ENCODE results near the gene SDK1. TPM values are rescaled to one million over a fixed set of nuclear protein-coding genes. Genes with fewer than 3 reads are reported as not detected.

Gene SDK1
- total RNA-seq, 1 donor from 2014 or later, result 2.2 TPM

DNA sequence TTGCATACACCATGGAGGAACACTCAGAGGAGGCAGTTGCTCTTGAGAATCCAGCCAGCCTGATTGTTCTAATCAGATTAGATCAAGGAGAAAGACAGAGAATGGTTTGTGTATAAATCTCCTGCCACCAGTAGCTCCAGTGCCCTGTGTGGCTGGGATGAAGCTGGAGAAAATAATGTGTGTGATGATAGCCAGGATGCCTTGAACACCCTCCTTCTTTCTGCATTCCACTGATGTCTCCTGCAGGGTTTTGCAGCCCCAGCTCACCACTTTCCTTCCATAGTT lies 766.4 kb downstream of the SDK1 start:
- ATAC-seq (ENCODE audit: poor library complexity) (no peak), DNase-seq (no peak)
- intact Hi-C loops (cut with DNase I), result no loop called here

DNA sequence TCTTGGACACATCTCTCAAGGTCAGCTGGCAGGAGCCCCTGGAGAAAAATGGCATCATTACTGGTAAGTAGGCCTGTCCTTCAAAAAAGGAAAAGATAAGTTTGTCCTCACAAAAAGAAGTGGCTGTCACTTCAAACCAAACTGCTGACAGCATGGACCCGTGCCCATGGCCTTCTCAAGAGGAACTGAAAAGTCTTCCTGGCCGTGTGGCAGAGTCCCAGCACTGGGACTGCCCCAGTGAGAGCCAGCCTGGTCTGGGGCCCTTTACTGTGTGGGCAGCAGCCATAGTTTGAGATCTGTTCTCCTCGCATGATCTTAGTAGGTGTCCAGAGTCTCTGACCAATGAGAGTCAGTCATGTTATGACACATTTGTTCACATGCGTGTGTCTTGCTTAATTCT lies 766.8 kb downstream of the SDK1 start:
- intact Hi-C loops (cut with DNase I), result no loop called here
- ATAC-seq (ENCODE audit: poor library complexity) (no peak), DNase-seq (no peak)

DNA sequence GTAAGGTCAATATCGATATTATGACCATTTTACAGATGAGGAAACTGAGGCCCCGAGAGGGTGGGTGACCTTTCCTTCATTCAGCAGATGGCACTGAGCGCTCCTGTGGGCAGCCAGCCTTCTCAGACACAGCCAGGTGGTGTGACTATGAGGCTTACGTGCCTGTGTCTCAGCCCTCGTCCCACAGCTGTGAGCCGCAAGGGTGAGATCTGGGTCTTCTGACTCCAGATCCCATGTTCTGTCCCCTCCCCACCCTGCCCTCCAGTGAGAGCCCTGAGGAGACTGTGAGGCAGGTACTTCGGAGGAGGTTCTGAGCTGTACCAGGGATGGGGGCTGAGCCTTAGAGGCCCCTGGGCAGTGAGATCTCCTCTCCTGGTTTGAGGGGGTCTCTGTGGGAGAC lies 767.2 kb downstream of the SDK1 start:
- ATAC-seq (ENCODE audit: poor library complexity), result no peak
- DNase-seq, result no peak
- intact Hi-C loops (cut with DNase I), result no loop called here

DNA sequence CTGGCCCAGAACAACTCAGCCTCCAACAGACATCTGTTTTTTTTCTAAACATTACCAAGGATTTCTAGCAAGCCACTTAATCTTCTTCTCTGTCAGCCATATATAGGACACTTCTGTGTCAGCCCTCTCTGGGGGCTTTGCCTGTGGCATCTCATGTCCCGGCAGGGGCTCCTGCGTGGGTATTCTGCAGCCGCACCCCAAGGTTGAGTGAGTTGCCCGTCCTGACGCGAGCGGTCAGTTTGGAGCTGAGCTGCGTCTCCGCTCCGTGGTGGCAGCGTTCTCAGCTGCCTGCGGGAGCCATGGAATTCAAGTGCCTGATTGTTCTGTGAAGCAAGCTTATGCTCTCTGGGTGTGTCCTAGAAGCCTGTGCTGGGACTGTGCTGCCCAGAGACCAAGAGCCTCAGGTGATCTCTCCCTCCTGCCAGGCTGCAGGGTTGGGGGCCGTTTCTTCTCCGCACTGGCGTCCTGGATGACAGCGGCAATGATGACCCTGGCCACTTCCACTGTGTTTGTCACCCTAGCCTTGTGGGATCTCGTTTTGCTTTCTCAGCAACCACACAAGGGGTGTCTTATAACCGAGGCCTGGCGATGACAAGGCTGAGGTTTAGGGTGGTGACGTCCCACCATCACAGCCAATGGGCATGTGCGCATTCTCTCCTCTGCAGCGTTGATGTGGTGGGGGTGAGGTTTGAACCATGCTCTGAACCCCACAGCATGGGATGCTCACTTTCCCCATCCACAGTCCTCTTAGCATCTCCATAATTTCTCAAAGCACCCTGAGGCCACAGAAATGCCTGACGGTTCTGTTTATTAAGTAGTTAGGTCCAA lies 768.4 kb downstream of the SDK1 start:
- intact Hi-C loops (cut with DNase I), result no loop called here
- no peak for ATAC-seq (ENCODE audit: poor library complexity)
- DNase-seq, result no peak

DNA sequence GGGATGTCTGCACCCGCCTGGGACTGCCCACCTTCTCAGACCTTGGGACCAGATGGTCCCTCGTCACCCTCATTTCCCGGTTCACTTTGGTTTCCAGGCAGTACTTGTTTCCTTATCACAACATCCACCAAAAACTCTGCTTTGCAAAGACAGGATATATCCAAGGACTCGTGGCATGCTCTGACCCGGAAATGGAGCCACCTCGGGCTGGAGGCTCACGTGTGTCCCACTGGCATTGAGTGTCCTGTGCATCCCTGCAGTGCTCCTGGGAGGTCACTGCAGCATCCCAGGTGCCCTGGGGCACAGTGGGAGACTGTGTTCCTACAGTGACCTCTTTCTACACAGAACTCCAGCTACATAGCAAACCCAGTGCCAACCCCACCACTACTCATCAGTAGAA lies 769.2 kb downstream of the SDK1 start:
- no peak for ATAC-seq (ENCODE audit: poor library complexity)
- intact Hi-C loops (cut with DNase I), result no loop called here
- DNase-seq, result no peak

DNA sequence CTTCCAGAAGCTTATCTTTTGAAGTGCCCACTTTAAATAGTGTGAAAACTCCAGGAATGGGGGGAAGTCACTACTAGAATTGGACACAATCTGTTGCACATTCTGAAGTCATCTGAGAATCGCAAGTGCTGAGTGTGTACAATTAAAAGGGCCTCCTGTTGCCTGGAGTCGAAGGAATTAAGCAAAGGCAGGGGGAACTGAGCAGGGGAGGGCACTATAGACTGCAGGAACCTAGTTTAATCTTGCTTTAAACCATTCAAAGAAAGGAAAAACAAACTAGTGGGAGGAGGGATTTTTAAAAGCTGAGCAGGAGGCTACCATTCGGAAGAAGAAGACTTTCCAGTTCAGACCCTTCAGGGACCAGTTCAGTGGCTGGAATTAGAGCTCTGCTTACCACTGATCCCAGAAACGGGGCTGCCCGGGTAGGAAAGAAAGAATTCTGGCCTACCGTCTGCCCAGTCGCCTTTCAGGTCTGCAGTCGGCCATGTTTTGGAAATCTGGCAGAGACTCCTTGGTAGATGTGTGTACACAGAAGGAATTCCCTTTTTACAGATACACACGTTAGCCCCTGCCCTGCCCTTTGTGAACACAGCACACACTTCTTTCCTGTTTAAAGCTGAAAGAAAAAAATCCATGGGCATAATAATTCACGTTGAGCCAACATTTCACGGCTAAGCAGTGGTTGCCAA lies 770.5 kb downstream of the SDK1 start:
- no peak for ATAC-seq (ENCODE audit: poor library complexity)

DNA sequence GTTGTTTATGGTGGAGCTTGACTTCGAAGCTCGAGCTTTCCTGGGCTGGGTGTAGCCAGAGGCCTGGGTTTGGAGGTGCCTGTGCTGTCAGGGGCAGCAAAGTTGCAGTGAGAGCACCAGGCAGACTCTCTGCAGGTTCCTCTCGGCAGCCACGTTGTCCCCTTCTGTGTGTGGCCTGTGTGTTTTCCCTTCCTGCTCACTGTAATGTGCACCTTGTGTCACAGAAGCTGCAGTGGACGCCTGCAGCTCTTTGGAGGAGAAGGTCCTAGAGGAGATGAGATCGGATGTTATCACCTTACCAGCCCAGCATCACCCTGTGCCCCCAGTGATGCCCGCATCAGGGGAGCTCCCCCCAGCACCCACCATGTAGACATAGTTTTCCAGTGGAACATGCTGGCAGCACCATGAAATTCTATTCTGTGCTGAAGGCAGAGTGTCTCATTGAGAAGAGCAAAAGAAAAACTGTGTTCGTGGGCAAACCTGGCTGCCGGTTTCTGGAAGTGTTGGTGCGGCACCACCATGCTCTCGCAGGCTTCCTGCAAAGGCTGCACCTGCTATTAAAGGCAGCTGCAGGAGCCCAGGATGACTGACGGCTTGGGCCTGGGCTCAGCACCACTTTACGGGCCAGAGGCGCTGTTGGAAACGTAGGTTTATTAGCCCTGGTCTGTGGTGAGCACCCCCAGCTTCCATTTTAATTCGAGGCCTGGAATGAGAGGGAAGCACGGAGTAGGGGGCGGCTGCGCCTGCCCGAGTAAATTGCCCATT lies 771.3 kb downstream of the SDK1 start:
- no peak for ATAC-seq (ENCODE audit: poor library complexity)
- no peak for DNase-seq
- intact Hi-C loops (cut with DNase I), result no loop called here

More for the DNA sequence above, 770.5 kb downstream of the SDK1 start:
- intact Hi-C loops (cut with DNase I), result no loop called here
- DNase-seq, result no peak

DNA sequence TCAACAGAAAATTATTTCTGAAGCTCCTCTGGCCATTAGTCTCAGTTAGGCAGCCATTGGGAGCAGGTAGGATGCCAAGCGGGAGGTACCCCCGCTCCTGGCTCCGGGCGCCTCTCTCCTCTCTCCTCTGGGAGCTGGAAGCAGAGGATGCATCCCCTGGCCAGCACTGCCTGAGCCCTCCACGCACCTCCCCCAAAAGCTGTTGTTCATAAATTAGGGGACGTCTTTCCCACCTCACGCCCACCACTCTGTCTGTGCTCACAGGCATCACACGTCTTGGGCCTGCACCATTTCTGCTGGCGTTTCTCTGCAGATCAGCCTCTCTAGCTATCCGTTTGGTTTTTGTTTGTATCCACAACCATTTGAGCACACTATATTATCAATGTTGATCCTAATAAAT lies 772.0 kb downstream of the SDK1 start:
- ATAC-seq (ENCODE audit: poor library complexity) (no peak), DNase-seq (no peak)
- intact Hi-C loops (cut with DNase I), result no loop called here

DNA sequence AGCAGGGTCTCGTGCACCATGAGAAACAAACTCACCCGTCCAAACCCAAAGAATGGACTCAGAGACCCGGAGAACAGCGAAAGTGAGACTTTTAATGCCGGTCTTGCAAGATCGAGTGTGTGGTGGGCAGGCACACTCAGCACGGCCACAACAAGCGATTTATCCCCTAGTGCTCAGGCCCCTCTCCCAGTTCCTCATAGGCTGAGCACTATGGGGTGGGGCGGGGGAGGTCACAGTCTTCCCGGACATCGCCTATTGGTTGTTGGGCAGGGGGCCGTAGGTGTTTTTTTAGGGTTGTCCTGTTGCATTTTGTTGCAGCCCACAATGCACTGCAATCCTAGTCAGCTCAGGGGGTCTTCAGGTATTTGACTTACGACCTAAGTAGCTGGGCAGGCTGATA lies 772.7 kb downstream of the SDK1 start:
- intact Hi-C loops (cut with DNase I), result no loop called here
- no peak for ATAC-seq (ENCODE audit: poor library complexity)

DNA sequence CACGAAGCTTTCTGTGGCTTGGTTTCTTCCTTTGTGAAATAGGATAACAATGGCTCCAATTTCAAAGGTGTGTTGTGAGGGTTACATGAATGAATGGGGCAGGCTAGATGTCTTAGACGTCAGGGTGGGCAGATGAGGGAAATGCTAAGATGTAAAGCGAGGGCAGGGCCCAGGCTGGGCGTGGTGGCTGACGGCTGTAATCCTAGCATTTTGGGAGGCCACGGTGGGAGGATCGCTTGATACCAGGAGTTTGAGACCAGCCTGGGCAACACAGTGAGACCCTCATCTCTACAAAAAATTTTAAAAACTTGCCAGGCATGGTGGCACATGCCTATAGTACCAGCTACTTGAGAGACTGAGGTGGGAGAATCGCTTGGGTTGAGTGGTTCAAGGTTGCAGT lies 773.4 kb downstream of the SDK1 start:
- no peak for ATAC-seq (ENCODE audit: poor library complexity)
- DNase-seq, result no peak
- intact Hi-C loops (cut with DNase I), result no loop called here

More for the DNA sequence above, 772.7 kb downstream of the SDK1 start:
- no peak for DNase-seq

DNA sequence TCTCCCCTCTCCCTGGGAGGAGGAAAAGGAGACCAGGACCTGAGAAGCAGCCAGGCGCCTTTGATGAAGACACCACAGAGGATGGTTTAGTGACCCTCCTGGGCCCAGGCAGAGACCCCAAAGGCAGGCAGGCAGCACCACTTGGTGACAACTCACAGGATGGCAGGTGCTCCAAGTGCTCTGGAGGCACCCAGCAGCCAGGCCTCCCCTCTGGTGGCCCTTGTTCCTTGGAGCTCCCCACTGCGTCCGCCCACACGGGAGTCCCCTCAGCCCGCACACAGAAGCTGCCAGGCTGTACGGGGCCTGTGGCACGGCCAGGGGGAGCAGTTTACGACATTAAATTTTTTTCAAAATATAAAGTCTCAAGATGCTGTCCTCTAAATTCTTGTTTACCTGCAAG lies 773.9 kb downstream of the SDK1 start:
- DNase-seq (no peak), ATAC-seq (ENCODE audit: poor library complexity) (no peak)
- intact Hi-C loops (cut with DNase I), result no loop called here

DNA sequence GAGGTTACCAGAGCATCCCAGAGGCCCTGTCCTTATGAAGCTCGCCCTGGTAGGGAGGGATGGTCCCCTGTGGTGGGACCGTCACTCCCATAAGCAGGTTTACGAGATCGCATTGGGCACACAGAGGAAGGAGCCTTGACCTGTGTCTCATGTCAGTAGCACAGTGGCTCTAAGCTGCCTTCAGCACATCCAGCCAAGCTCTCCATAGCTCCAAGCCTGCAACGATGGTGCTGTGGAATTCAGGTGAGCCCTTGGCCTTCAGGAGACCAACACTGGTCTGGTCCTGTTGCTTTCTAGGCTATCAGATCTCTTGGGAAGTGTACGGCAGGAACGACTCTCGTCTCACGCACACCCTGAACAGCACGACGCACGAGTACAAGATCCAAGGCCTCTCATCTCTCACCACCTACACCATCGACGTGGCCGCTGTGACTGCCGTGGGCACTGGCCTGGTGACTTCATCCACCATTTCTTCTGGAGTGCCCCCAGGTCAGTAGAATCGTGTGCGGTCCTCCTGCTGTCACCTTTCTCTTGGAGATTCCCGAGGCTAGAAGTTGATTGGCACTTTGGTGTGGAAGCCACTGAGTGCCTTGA lies 775.7 kb downstream of the SDK1 start:
- DNase-seq (no peak), ATAC-seq (ENCODE audit: poor library complexity) (no peak)
- intact Hi-C loops (cut with DNase I), result no loop called here

DNA sequence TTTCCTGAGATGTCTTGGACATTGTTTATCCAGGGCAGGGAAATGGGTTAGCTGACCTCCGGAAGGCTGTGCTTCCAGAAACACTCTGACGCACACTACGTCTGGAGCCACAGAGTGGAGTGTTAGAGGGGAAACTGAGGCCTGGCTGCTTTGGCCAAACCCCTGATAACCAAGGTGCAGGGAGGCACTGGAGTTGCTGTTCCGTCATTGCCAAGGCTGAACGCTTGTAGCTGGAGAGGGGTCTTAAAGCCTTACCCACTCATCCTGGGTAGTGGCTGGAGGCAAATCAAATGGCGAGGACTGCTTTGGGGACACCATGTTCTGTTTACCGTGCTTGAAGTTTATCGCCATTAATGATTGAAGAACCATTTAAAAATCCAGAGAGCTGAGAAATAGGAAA lies 776.9 kb downstream of the SDK1 start:
- intact Hi-C loops (cut with DNase I), result no loop called here
- DNase-seq (no peak), ATAC-seq (ENCODE audit: poor library complexity) (no peak)

DNA sequence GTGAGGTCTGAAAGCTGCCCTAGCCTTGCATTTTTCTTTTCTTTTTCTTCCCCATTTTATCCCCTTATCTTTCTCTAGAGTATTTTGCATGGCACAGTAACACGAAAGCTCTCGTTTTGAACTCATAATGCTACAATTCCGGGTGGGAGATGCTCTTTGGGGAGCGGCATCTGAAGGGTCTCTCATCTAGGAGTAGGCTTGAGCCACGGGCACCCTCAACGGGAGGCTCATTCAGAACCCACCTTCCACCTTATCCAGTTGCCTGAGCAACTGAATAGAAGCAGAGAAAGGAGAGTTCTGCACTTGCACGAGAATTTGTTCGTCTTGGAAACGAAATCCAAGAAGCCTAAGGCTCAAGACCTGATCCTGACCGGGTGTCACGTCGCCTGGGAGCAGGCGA lies 777.5 kb downstream of the SDK1 start:
- intact Hi-C loops (cut with DNase I), result no loop called here
- ATAC-seq (ENCODE audit: poor library complexity), result no peak
- no peak for DNase-seq

DNA sequence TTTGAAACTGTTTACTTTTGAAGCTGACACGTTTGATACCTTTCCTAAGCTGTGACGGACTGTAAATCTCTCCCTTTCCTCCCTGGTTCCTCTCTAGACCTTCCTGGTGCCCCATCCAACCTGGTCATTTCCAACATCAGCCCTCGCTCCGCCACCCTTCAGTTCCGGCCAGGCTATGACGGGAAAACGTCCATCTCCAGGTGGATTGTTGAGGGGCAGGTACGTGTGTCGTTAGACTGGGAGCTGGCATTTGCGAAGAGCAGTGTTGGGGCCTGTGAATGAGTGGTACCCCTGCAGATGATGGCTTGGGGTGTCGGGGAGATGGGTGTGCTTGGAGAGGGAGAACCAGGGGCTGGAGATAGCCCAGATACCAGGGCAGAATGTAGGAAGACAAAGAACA lies 778.3 kb downstream of the SDK1 start:
- intact Hi-C loops (cut with DNase I), result no loop called here
- no peak for ATAC-seq (ENCODE audit: poor library complexity)
- no peak for DNase-seq

DNA sequence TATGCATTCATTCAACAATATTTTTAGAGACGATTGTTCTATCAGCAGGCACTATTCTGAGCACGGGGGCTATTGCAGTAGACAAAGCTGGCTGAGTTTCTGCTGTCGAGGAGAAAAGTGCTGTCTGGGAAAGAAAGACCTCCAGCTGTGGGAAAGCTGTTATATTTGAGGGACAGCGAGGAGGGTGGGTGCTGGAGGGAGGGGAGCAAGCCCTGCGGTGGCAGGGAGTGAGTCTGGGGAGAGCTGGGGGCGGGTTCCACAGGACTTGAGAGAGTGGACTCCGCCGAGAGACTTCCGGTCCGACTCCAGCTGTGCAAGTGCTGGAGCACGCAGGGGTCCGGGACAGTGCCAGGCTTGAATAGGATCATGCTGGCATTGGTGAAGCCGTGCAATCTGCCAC lies 778.9 kb downstream of the SDK1 start:
- intact Hi-C loops (cut with DNase I), result no loop called here
- DNase-seq (no peak), ATAC-seq (ENCODE audit: poor library complexity) (no peak)

DNA sequence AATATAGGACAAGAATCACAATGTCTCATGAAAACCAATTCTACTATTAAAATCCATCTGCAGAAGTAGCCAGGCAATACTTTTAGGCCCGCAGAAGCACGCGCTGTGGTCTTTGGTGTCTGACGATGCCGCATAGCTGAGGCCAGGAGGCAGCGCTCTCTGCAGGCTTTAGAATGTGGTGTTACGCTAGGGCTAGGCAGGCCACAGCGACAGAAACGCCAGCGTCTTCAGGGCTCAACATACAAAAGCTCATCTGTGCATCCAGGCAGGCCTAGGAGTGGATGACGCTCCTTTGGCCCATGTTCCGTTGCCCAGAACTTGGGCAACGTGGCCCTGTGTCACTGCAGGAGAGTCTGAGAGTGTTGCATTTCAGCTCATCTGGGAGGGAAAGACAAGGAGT lies 779.9 kb downstream of the SDK1 start:
- DNase-seq, result no peak

DNA sequence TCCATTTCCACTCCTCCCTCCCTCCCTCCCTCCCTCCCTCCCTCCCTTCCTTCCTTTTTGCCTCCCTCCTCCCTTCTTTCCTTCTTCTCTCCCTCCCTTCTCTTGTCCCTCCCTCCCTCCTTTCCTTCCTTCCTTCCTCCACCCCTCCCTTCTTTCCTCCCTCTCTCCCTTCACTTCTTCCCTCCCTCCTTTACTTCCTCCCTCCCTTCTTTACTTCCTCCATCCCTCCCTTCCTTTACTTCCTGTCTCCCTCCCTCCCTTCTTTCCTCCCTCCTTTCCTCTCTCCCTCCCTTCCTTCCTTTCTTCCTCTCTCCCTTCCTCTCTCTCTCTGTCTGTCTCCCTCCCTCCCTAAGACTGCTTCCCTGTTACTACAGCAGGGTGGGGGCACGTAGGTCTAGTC lies 782.5 kb downstream of the SDK1 start:
- DNase-seq, result no peak
- intact Hi-C loops (cut with DNase I), result no loop called here
- ATAC-seq (ENCODE audit: poor library complexity), result no peak

More for the DNA sequence above, 779.9 kb downstream of the SDK1 start:
- no peak for ATAC-seq (ENCODE audit: poor library complexity)
- intact Hi-C loops (cut with DNase I), result no loop called here

DNA sequence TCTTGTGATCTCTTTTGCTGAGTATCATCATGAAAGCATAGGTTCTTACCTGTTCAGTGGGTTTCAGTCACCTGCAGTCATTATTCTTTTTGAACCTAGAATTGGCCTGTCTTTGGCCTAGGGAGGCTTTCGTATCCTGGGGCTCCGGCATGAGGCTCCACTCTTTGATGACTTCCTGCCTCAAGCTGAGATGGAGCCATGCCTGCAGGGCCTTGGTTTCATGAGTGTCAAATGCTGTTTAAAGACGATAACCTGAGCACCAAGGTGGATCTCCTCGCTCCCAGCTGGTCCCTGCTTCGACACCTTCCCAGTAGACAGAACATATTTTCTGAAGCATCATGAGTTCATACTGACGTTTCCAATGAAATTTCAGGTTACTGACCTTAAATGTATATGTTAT lies 783.2 kb downstream of the SDK1 start:
- intact Hi-C loops (cut with DNase I), result no loop called here
- no peak for ATAC-seq (ENCODE audit: poor library complexity)
- no peak for DNase-seq

All from Right ventricle myocardium superior (tissue), 1 donor.